A549 (cell line): Measurements from ENCODE around the gene CDC37L1. TPM values are rescaled to one million over a fixed set of nuclear protein-coding genes. Genes with fewer than 3 reads are reported as not detected.
A peak's percentile ranks its signal among the peaks of the same experiment; 100 is the strongest.
"Not testable (repeated sequence)": the region's sequence is repeated elsewhere in the genome, so short reads cannot be mapped to it uniquely, and the experiment has no call there.

ENCODE experiments used
- ATAC-seq, 2 experiments: fragments of 200-7000 bp in 1 of 2; fragments of >200 bp in 1 of 2; cut with Nextera tagmentation in 1 of 2; cut with Tn5 transposase in 1 of 2; 3 replicates each; pipeline versions ENCODE4 v1.8.0 to v1.9.1; 2018 to 2020; ENCODE audit warnings: mild to moderate bottlenecking in 1 of 2, moderate library complexity in 1 of 2
- CTCF ChIA-PET: fragments of 300-600 bp; sonication (Branson Sonifier 250); formaldehyde crosslinking; extraction: SDS; loops from one replicate; lab custom pipeline; 2021; ENCODE audit warnings: antibody characterized with exemption, inconsistent platforms; lab: Yijun Ruan, JAX
- POLR2A ChIA-PET: fragments of 350-600 bp; formaldehyde crosslinking; extraction: SDS; loops from one replicate; lab custom pipeline; 2021; ENCODE audit warnings: antibody characterized with exemption, inconsistent platforms; lab: Yijun Ruan, JAX
- DNase-seq, 2 experiments: peaks; one replicate each; pipeline versions ENCODE4 v3.0.0 to v3.0.0-alpha.2; 2011 to 2016; ENCODE audit warnings: low read depth in 1 of 2, low spot score in 1 of 2
- FAIRE-seq: peaks from 2 replicates; lab custom pipeline; 2011; peaks lifted over from hg19 to GRCh38; lab: Jason Lieb, UNC
- H3K27ac ChIP-seq, 2 experiments: fragments of >200 bp; sonication (Bioruptor Twin); formaldehyde crosslinking; 3 replicates each; pipeline ENCODE4 v1.5.1; 2016 to 2017
- H3K4me1 ChIP-seq: fragments of >200 bp; sonication (Bioruptor Twin); formaldehyde crosslinking; 3 replicates; pipeline ENCODE4 v1.6.1; 2016
- H3K4me2 ChIP-seq: fragments of >200 bp; sonication (Bioruptor Twin); formaldehyde crosslinking; 3 replicates; pipeline ENCODE4 v1.6.1; 2016
- H3K4me3 ChIP-seq: fragments of >200 bp; sonication (Bioruptor Twin); formaldehyde crosslinking; 3 replicates; pipeline ENCODE4 v1.5.1; 2016
- H3K9me3 ChIP-seq: fragments of >200 bp; sonication (Bioruptor Twin); formaldehyde crosslinking; 3 replicates; pipeline ENCODE4 v1.6.1; 2016
- CBX8 ChIP-seq: fragments of 200-600 bp; sonication (generic); IDR thresholded peaks from 2 replicates; pipeline ENCODE4 v1.6.1; 2016
- CEBPB ChIP-seq, 2 experiments: fragments of >200 bp in 1 of 2; sonication (Bioruptor Twin) in 1 of 2; formaldehyde crosslinking in 1 of 2; IDR thresholded peaks; 2 replicates each; pipeline ENCODE4 v1.6.1; 2012 to 2016
- EHF ChIP-seq: fragments of 250-450 bp; sonication (Bioruptor Pico); IDR thresholded peaks from 2 replicates; pipeline ENCODE4 v1.5.0; 2020; ENCODE audit warnings: mild to moderate bottlenecking
- EHMT2 ChIP-seq: fragments of 200-600 bp; sonication (generic); IDR thresholded peaks from 2 replicates; pipeline ENCODE4 v1.6.1; 2016; ENCODE audit warnings: antibody characterized with exemption, low read depth, mild to moderate bottlenecking, moderate library complexity
- EP300 ChIP-seq, 2 experiments: fragments of >200 bp; sonication (Bioruptor Twin); formaldehyde crosslinking; IDR thresholded peaks; 2 replicates in 1 of 2; 3 replicates in 1 of 2; pipeline ENCODE4 v1.6.1; 2016 to 2017
- FOSB ChIP-seq: fragments of 250-450 bp; sonication (Bioruptor Pico); IDR thresholded peaks from 2 replicates; pipeline ENCODE4 v1.5.0; 2020; ENCODE audit warnings: mild to moderate bottlenecking, moderate library complexity
- GATA3 ChIP-seq: IDR thresholded peaks from 2 replicates; pipeline ENCODE4 v1.6.1; 2012; ENCODE audit warnings: borderline replicate concordance
- JUN ChIP-seq, 2 experiments: fragments of >200 bp; sonication (Bioruptor Twin); formaldehyde crosslinking; IDR thresholded peaks; 2 replicates in 1 of 2; 3 replicates in 1 of 2; pipeline ENCODE4 v1.6.1; 2016 to 2017
- JUNB ChIP-seq: fragments of >200 bp; sonication (Bioruptor Twin); formaldehyde crosslinking; IDR thresholded peaks from 2 replicates; pipeline ENCODE4 v1.6.1; 2016
- MAZ ChIP-seq: fragments of 150-350 bp; IDR thresholded peaks from 2 replicates; pipeline ENCODE4 v1.6.1; 2014; ENCODE audit warnings: antibody characterized with exemption, low read depth, low read length, borderline replicate concordance
- MYC ChIP-seq: IDR thresholded peaks from 2 replicates; pipeline ENCODE4 v1.6.1; 2012; ENCODE audit warnings: mild to moderate bottlenecking, inconsistent platforms, low read length, improper control_type of control experiment, borderline replicate concordance
- RAD21 ChIP-seq, 2 experiments: fragments of >200 bp in 1 of 2; sonication (Bioruptor Twin) in 1 of 2; formaldehyde crosslinking in 1 of 2; IDR thresholded peaks in 1 of 2; conservative IDR thresholded peaks in 1 of 2; 2 replicates in 1 of 2; 3 replicates in 1 of 2; pipeline ENCODE4 v1.6.1; 2012 to 2018; ENCODE audit warnings: inconsistent platforms in 1 of 2
- RCOR1 ChIP-seq: fragments of 150-350 bp; IDR thresholded peaks from 2 replicates; pipeline ENCODE4 v1.6.1; 2014; ENCODE audit warnings: antibody characterized with exemption, low read length, low read depth
- RNF2 ChIP-seq: fragments of 200-600 bp; sonication (generic); IDR thresholded peaks from 2 replicates; pipeline ENCODE4 v1.6.1; 2016; ENCODE audit warnings: low read depth, mild to moderate bottlenecking, antibody characterized with exemption, moderate library complexity, borderline replicate concordance
- TFCP2L1 ChIP-seq: fragments of 250-450 bp; sonication (Bioruptor Pico); IDR thresholded peaks from 2 replicates; pipeline ENCODE4 v1.5.0; 2021; ENCODE audit warnings: mild to moderate bottlenecking
- ZC3H11A ChIP-seq: fragments of 450-650 bp; IDR thresholded peaks from 2 replicates; pipeline ENCODE4 v1.6.1; 2014; ENCODE audit warnings: antibody characterized with exemption, mild to moderate bottlenecking
- ZFP36 ChIP-seq: fragments of 450-650 bp; IDR thresholded peaks from 2 replicates; pipeline ENCODE4 v1.6.1; 2014; ENCODE audit warnings: borderline replicate concordance; ENCODE audit not compliant: partially characterized antibody
- ZNF302 ChIP-seq: fragments of 250-450 bp; sonication (Bioruptor Pico); IDR thresholded peaks from 2 replicates; pipeline ENCODE4 v1.9.0; 2021; ENCODE audit warnings: inconsistent platforms, mild to moderate bottlenecking, moderate library complexity
- WGBS: methylation state at CpG from one replicate; pipeline ENCODE4 v1.1.6; 2017; ENCODE audit errors: missing lambda C conversion rate; 5-methylcytosine and 5-hydroxymethylcytosine counted together
- polyA plus RNA-seq, 4 experiments: library from polyadenylated mRNA; depleted of rRNA in 3 of 4; stranded (reverse); fragments of >200 nt; fragmentation: RNase III in 1 of 4; extraction: RNeasy Plus Mini Kit Qiagen cat#74134 plus additional on column Dnase treatment in 1 of 4; gene quantifications; 2 replicates in 3 of 4; 3 replicates in 1 of 4; pipeline ENCODE4 v1.2.3, GENCODE V29; 2011 to 2017
- TF ChIP-seq, protein P1 (sequence below): fragments of 150-350 bp; IDR thresholded peaks from 2 replicates; pipeline ENCODE4 v1.6.1; 2014; ENCODE audit warnings: low read depth, mild to moderate bottlenecking, low read length
- TF ChIP-seq, protein P2 (sequence below): fragments of 250-450 bp; sonication (Bioruptor Pico); IDR thresholded peaks from 2 replicates; pipeline ENCODE4 v1.5.0; 2020; ENCODE audit warnings: low read depth, mild to moderate bottlenecking, moderate library complexity
- TF ChIP-seq, protein P3 (sequence below): fragments of 250-450 bp; sonication (Bioruptor Pico); IDR thresholded peaks from 2 replicates; pipeline ENCODE4 v1.5.0; 2021; ENCODE audit warnings: mild to moderate bottlenecking, moderate library complexity, borderline replicate concordance
- TF ChIP-seq, protein P4 (sequence below): IDR thresholded peaks from 2 replicates; pipeline ENCODE4 v1.6.1; 2012

The CDC37L1 gene
- polyA plus RNA-seq, 2 of the 4 experiments (the other 2 are of a cell fraction): 9.5 to 16.2 TPM

DNA sequence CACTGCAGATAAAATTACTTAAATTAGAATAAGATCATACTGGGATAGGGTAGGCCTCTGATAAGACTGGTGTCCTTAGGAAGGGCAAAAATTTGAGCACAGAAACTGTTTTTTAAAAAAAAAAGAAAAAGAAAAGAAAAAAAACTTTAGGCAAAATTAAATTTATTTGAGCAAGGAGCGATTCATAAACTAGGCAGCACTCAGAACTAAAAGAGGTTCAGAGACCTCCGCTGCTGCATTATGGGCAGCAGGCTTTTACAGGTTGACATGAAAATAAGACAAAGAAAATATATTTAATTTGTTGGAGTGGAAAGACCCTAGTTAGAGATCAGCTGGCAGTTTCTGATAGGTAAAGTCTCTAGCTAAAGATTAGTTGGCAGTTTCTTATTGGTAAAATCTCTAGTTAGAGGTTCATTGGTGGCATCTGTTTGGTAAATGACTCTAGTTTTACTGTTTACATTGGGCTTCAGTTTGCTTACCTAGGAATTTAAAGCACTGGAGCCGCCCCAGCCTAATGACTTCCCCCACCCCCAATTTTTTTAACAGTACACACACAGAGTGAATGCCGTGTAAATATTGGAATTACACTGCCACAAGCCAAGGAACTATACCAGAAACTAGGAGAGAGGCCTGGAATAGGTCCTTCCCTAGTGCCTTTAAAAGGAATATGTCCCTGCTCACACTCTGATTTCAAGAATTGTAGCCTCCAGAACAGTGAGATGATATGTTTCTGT is 21.8 kb upstream of the CDC37L1 start:
- FAIRE-seq (no peak), ATAC-seq (no peak), DNase-seq (peak in 1 of 2 experiments; percentile 22)
- WGBS: 48% methylated on average over 4 of the region's 4 CpGs
- H3K4me3 ChIP-seq: no peak overlapping the region
- H3K4me2 ChIP-seq: peak overlapping the region; percentile 56
- ChIA-PET POLR2A (no interaction called here), CTCF (interaction anchor here (0.7 to 1.4 kb wide), 3 partner anchors 13 to 263 kb away, joined by 3 to 4 read pairs (median 3); no protein-coding TSS in a partner anchor)
- H3K9me3 ChIP-seq: no peaks in the 10 kb centered on the region
- TF ChIP-seq ZFP36 (no peak), EHF (CRISPR knock-in tag) (no peak), EP300 (IDR thresholded peaks at IDR 0.05) (no peak), CBX8 (no peak), RCOR1 (no peak), ZNF302 (CRISPR knock-in tag) (no peak), JUNB (no peak), RAD21 (conservative IDR thresholded peaks at IDR 0.05 in 1 of 2, IDR thresholded peaks at IDR 0.05 in 1 of 2) (no peak), GATA3 (no peak), MAZ (no peak), MYC (no peak), EHMT2 (no peak), TFCP2L1 (CRISPR knock-in tag) (no peak), JUN (IDR thresholded peaks at IDR 0.05) (no peak)
- TF ChIP-seq, protein P1, sequence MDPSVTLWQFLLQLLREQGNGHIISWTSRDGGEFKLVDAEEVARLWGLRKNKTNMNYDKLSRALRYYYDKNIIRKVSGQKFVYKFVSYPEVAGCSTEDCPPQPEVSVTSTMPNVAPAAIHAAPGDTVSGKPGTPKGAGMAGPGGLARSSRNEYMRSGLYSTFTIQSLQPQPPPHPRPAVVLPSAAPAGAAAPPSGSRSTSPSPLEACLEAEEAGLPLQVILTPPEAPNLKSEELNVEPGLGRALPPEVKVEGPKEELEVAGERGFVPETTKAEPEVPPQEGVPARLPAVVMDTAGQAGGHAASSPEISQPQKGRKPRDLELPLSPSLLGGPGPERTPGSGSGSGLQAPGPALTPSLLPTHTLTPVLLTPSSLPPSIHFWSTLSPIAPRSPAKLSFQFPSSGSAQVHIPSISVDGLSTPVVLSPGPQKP: no peak
- TF ChIP-seq, protein P2, sequence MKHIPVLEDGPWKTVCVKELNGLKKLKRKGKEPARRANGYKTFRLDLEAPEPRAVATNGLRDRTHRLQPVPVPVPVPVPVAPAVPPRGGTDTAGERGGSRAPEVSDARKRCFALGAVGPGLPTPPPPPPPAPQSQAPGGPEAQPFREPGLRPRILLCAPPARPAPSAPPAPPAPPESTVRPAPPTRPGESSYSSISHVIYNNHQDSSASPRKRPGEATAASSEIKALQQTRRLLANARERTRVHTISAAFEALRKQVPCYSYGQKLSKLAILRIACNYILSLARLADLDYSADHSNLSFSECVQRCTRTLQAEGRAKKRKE (CRISPR knock-in tag): no peak
- TF ChIP-seq, protein P3, sequence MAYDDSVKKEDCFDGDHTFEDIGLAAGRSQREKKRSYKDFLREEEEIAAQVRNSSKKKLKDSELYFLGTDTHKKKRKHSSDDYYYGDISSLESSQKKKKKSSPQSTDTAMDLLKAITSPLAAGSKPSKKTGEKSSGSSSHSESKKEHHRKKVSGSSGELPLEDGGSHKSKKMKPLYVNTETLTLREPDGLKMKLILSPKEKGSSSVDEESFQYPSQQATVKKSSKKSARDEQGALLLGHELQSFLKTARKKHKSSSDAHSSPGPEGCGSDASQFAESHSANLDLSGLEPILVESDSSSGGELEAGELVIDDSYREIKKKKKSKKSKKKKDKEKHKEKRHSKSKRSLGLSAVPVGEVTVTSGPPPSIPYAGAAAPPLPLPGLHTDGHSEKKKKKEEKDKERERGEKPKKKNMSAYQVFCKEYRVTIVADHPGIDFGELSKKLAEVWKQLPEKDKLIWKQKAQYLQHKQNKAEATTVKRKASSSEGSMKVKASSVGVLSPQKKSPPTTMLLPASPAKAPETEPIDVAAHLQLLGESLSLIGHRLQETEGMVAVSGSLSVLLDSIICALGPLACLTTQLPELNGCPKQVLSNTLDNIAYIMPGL (CRISPR knock-in tag): no peak
- TF ChIP-seq, protein P4, sequence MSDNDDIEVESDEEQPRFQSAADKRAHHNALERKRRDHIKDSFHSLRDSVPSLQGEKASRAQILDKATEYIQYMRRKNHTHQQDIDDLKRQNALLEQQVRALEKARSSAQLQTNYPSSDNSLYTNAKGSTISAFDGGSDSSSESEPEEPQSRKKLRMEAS: no peak
- H3K4me1 ChIP-seq: peaks cover 23% of the 10 kb centered on the region; the same call in 2 of the 3 replicates
- peak overlapping the region in 1 of 2 experiments; percentile 28; a peak in 1 of 6 replicates for H3K27ac ChIP-seq

DNA sequence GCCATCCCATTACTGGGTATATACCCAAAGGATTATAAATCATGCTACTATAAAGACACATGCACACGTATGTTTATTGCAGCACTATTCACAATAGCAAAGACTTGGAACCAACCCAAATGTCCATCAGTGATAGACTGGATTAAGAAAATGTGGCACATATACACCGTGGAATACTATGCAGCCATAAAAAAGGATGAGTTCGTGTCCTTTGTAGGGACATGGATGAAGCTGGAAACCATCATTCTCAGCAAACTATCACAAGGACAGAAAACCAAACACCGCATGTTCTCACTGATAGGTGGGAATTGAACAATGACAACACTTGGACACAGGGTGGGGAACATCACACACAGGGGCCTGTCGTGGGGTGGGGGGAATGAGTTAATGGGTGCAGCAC is 18.7 kb upstream of the CDC37L1 start:
- ATAC-seq, DNase-seq, FAIRE-seq, H3K27ac ChIP-seq, H3K9me3 ChIP-seq, H3K4me3 ChIP-seq, H3K4me2 ChIP-seq, POLR2A ChIA-PET: not testable (repeated sequence)
- CTCF ChIA-PET: interaction anchor here (0.9 to 1.3 kb wide), 2 partner anchors 19 to 52 kb away, joined by 3 read pairs; partner anchors contain the start of gene CDC37L1
- H3K4me1 ChIP-seq: peaks cover 52% of the 10 kb centered on the region
- 83% methylated on average over 5 of the region's 5 CpGs for WGBS

DNA sequence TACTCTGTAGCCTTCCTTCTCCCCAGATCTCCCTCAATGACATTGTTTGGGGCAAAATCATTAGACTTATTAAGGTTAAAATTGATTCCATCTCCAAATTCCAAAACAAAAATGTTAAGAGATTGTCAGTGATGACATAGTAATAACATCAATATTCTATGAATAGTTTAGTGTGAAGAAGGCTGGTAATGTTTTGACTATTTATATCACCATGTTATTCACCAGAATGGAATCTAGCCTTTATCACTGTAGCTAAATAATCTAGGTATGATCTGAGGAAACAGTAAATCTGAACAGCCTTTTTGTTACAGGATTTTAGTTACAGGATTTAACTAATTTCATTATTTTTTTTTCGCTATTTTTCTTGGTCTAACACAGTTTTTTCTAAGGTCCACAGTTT is 18.2 kb upstream of the CDC37L1 start:
- POLR2A ChIA-PET: interaction anchor here (1.9 kb wide), 1 partner anchor 18 kb away, joined by 8 read pairs; the partner anchor contains the start of gene CDC37L1
- no peaks in the 10 kb centered on the region for H3K9me3 ChIP-seq
- no peak for TF ChIP-seq JUN (IDR thresholded peaks at IDR 0.05)
- no peak for TF ChIP-seq FOSB
- TF ChIP-seq ZC3H11A: no peak
- TF ChIP-seq CEBPB (IDR thresholded peaks at IDR 0.05): no peak
- no peak for TF ChIP-seq RNF2
- TF ChIP-seq, all 56 proteins: peak for 0
- ATAC-seq (no peak), DNase-seq (no peak), FAIRE-seq (no peak)
- no peak overlapping the region for H3K27ac ChIP-seq
- CTCF ChIA-PET: interaction anchor here (0.7 to 1.3 kb wide), 5 partner anchors 8 to 73 kb away, joined by 3 to 4 read pairs (median 3); partner anchors contain the start of gene CDC37L1
- H3K4me2 ChIP-seq: peak overlapping the region; percentile 98; the same call in 2 of the 3 replicates
- WGBS: 95% methylated on average over 1 of the region's 1 CpG
- H3K4me1 ChIP-seq: peaks cover 53% of the 10 kb centered on the region
- H3K4me3 ChIP-seq: no peak overlapping the region
